Brain microvascular endothelial cell (primary cell): Measurements from ENCODE around the gene USP16.

Source experiments
- DNase-seq: peaks from one replicate; pipeline ENCODE4 v3.0.0-alpha.2; 2020
- H3K27ac ChIP-seq: fragments of 250-450 bp; sonication (Bioruptor Pico); 2 replicates; pipeline ENCODE4 v1.5.1; 2020; ENCODE audit warnings: mild to moderate bottlenecking, moderate library complexity
- H3K27me3 ChIP-seq: fragments of 250-450 bp; sonication (Bioruptor Pico); replicated peaks from 2 replicates; pipeline ENCODE4 v1.5.1; 2020; ENCODE audit warnings: mild to moderate bottlenecking
- H3K36me3 ChIP-seq: fragments of 250-450 bp; sonication (Bioruptor Pico); replicated peaks from 2 replicates; pipeline ENCODE4 v1.5.1; 2020; ENCODE audit warnings: mild to moderate bottlenecking
- H3K4me3 ChIP-seq: 2 replicates; pipeline ENCODE4 v1.5.1; 2011; ENCODE audit warnings: low read depth, mild to moderate bottlenecking, control low read depth, low read length, moderate library complexity
- CTCF ChIP-seq: IDR thresholded peaks from 2 replicates; pipeline ENCODE4 v1.5.1; 2011; ENCODE audit warnings: low read depth, mild to moderate bottlenecking, moderate library complexity, low read length, control low read depth, inconsistent platforms; ENCODE audit errors: missing control alignments
- in situ Hi-C: cut with HindIII; loops from 2 replicates; pipeline ENCODE4 v1.10.0; 2017; ENCODE audit warnings: low sequenced_read_pairs, low pct_ligation_motif_present

USP16 gene

DNA sequence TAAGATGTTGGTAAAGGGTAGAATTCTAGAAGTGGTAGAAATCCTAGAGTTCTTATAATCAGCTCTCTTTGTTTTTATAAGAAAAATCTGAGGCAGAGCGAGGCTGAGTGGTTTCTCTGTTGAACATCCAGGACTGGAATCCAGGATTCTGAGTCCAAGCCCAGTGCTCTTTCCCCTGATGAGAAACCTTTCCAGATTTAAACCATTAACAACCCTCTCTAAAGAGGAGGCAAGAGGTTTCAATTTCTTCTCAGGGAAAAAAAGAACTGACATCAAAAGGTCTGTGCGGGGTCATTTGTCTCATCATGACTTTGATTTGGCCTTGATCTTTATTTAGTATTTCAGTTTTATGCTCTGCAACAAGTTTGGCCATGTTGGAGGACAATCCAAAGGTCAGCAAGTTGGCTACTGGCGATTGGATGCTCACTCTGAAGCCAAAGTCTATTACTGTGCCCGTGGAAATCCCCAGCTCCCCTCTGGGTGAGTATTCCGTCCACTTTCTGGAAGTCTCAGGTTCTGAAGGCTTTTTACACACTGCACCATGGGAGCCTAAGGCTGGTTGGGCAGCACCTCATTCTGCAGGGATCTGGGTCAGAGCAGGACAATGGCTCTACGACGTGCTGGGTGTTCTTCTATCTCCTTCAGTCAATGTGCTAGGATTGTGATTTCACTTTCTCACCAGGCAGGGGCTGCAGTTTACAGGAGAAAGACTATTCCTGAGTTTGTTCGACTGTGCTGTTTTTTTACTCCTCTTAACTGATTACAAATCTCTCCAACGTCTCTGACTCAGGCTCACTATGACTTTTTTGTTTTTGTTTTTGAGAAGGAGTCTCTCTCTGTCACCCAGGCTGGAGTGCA lies 67.9 kb downstream of the USP16 start:
- TF ChIP-seq CTCF = peak; percentile 52
- DNase-seq = peak; percentile 78
- H3K36me3 ChIP-seq = no peaks in the 10 kb centered on the region
- peak overlapping the region; percentile 91 for H3K27ac ChIP-seq
- no peak overlapping the region for H3K4me3 ChIP-seq
- in situ Hi-C loops = no loop called here
- no peaks in the 10 kb centered on the region for H3K27me3 ChIP-seq

DNA sequence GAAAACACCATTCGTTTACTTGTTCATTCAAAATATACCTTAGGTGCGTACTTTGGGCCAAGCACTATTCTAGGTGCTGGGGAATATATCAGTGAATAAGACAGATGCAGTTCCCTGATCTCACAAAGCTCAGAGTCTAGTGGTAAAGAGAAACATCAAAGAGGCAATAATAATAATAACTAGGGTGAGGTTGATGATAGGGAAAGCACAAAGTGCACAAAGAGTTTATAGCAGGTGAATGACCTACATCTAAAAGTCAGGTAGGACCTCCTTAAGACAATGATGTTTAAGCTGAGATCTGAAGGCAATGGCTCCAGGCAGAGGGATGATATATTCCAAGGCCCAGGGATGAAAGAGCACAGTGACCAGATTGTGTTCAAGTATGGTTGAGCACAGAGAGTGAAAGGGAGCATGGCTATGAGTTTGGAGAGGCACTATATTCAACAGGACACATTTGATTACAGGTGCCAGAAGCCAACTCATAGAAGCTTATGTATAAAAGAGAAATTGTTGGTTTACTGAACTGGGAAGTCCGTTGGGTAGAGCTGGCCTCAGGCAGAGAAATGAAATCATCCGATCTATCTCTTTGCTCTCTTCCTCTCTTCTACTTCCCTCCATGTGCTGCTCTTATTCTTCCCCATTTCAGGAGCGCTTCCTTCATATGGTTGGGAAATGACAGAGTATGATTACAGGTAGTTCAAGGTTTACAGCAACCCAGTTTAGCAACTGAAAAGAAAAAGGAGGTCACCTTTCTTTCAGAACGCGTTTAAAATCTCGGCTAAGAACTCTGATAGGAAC lies 71.9 kb downstream of the USP16 start:
- no peak for DNase-seq
- Histone ChIP-seq H3K36me3 (no peaks in the 10 kb centered on the region), H3K27ac (no peak overlapping the region), H3K27me3 (no peaks in the 10 kb centered on the region), H3K4me3 (no peak overlapping the region)
- in situ Hi-C loops = no loop called here
- TF ChIP-seq CTCF = no peak

DNA sequence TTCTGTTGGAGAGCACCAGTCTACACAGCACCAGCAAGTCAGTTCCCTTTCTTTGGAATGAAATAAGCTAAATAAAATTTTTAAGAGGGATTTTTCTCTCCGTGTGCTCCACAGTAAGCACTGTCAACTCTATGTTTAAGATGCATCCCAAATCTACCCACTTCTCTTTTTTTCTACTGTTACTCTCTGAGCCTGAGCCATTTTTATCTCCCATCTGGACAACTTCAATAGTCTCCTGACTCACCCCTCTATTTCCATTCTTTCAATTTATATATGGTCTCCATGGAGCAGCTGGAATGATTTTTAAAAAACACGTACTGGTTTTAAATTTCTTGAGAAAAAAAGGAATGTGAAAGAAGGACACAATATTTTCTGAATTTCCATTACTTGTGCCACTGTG lies 73.7 kb downstream of the USP16 start:
- Histone ChIP-seq H3K27ac (no peak overlapping the region), H3K27me3 (no peaks in the 10 kb centered on the region), H3K4me3 (no peak overlapping the region), H3K36me3 (no peaks in the 10 kb centered on the region)
- no peak for DNase-seq
- in situ Hi-C loops = no loop called here
- no peak for TF ChIP-seq CTCF

- no peak for DNase-seq
- in situ Hi-C loops = no loop called here
- no peak for TF ChIP-seq CTCF
- no peaks in the 10 kb centered on the region for H3K36me3 ChIP-seq
- H3K4me3 ChIP-seq = no peak overlapping the region
- H3K27me3 ChIP-seq = no peaks in the 10 kb centered on the region
- H3K27ac ChIP-seq = no peak overlapping the region
These were observed 78.4 kb downstream of the USP16 start for GRCh38 chr21:29102791-29103257.
